ENCODE results near the gene CHCHD6.

The CHCHD6 gene

GRCh38 chr3:126817781-126818180, 113.7 kb downstream of the CHCHD6 start:
- no peak for DNase-seq (ENCODE audit: low read depth in 3 of 3, low spot score in 1 of 3)

- DNase-seq (ENCODE audit: low read depth in 3 of 3, low spot score in 1 of 3), result no peak
Observed at GRCh38 chr3:126818400-126819095, 114.5 kb downstream of the CHCHD6 start.

- DNase-seq (ENCODE audit: low read depth in 3 of 3, low spot score in 1 of 3), result no peak
Observed at GRCh38 chr3:126826693-126827092, 122.7 kb downstream of the CHCHD6 start.

- DNase-seq (ENCODE audit: low read depth in 3 of 3, low spot score in 1 of 3), result no peak
Observed at GRCh38 chr3:126827121-126827520, 123.1 kb downstream of the CHCHD6 start.

DNA sequence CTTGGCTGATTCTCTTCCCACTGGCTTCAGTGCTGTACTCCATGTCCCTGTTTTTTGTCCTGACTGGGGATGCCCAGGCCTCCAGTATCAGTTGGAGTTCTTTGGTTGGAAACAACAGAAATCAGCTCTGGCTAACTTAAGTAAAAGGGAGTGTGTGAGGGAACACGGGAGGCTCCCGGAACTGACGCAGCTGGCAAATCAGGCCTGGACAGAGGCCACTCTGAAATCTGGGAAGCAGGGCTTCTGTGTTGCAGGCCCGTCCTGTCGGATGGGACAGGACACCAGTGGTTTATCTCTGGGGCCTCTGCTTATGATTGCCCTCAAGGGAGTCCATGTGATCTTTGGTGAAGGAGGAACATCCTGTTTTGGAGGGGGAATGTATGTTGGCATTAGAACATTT, 124.3 kb downstream of the CHCHD6 start:
- DNase-seq (ENCODE audit: low read depth in 3 of 3, low spot score in 1 of 3), result no peak

DNA sequence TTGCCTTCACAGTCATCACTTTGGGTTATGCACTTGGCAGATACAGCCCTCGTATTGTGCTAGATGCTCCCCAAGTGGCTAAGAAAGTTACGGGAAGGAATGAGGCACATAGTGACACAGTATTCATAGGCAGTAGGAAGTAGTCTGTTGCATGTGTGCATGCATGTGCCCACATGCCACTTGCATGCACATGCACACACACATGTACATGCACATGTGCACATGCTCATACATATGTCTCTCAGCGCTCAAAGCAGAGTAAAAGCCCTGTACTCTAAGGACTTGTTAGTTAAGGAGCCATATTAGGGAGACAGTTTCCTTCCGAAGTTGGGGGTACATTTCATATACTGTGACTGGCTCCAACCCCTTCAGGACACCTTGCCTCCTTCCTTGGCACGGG, 128.9 kb downstream of the CHCHD6 start:
- no peak for DNase-seq (ENCODE audit: low read depth in 3 of 3, low spot score in 1 of 3)

- no peak for DNase-seq (ENCODE audit: low read depth in 3 of 3, low spot score in 1 of 3)
Observed at GRCh38 chr3:126834596-126835471, 130.8 kb downstream of the CHCHD6 start.

- no peak for DNase-seq (ENCODE audit: low read depth in 3 of 3, low spot score in 1 of 3)
Observed at GRCh38 chr3:126835472-126836219, 131.6 kb downstream of the CHCHD6 start.

GRCh38 chr3:126836220-126836860, 132.3 kb downstream of the CHCHD6 start:
- DNase-seq (ENCODE audit: low read depth in 3 of 3, low spot score in 1 of 3), result no peak

DNA sequence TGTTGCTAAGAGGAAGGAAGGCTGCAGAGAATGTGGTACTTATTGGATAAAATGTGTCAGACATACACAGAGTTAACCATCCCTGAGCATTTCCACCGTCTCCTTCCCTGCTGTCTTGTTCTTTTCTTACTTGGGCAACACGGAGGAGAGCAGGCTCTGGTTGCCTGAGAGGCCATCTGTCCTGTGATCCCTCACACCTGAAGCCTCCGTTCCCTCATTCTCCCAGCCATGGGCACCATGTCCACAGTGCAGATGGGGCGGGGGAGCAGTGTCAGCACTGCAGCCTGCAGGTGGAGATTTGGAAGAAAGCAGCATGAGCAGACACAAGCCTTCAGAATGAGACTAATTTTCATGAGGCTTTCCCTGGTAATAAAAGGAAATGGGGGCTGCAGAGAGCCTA, 133.7 kb downstream of the CHCHD6 start:
- DNase-seq (ENCODE audit: low read depth in 3 of 3, low spot score in 1 of 3), result no peak

DNA sequence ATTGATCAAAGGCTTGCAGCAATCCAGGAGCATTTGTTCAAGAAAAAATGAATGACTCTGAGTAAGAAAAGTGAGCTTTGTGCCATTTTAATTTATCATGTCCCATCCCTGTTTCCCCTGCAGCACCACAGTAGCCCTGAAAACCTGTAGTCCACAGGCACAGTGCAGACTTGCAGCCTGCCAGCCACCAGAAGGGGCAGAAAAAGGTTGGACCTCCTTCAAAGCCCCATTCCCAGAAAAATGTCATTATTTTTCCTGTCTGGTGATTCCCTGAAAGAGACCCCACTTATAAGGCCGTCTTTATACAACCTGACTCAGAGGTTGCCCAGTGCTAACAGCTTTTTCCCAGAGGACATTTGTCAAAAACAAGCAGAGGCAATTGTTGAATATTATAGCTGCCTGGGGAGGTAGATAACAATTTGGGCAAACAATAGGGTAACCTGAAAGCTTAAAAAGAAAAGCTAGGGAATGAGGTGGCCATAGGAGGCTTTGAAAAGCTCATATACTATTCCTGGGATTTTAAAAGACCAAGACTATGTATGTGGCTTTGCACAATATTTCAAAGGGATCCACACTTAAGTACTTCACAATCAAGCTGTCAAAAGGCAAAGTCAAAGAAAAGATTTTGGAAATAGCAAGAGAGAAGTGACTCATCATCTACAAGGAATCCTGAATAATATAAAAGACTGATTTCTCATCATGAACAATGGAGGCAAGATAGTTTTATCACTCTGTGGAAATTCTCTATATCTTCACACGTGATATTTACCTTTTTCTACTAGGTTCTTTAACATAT, 142.1 kb downstream of the CHCHD6 start:
- no peak for DNase-seq (ENCODE audit: low read depth in 3 of 3, low spot score in 1 of 3)

GRCh38 chr3:126847061-126847460, 143.0 kb downstream of the CHCHD6 start:
- no peak for DNase-seq (ENCODE audit: low read depth in 3 of 3, low spot score in 1 of 3)

DNA sequence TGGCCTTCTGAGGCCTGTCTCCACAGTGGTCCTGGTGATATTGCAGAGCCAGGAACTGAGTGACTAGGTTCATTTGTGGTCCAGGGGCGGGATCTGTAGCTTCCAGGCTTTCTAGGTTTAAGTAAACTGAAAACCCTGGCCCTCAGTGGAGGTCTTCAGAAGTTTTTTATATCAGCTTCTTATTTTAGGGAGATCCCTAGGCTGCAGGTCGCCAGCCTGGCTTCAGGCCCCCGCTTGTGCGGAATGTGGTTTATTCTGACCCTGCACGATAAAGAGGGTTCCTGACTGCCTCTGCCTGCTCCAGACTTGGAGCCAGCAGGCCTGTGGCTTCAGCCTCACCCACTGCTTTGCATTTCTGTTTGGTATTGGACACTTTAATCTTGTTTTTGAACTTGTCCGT, 145.0 kb downstream of the CHCHD6 start:
- no peak for DNase-seq (ENCODE audit: low read depth in 3 of 3, low spot score in 1 of 3)

DNA sequence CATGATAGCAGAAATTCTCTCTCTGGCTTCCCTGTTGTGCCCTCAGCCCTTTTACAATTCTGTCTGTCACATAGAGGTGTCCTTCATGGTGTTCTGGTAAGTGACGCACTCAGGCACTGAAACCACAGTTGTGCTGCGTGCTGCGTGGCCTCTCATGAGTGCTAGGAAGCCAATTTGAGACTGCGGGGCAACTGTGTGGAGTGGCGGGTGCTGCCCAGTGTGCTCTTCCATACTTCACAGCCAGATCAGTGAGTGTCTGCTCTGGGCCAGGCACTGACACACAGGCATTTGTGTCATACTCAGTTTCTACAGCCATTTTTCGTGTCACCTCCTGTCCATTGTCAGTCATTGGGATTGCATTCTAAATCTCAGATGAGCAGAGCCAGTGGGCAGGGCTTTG, 145.7 kb downstream of the CHCHD6 start:
- no peak for DNase-seq (ENCODE audit: low read depth in 3 of 3, low spot score in 1 of 3)

GRCh38 chr3:126850370-126851085, 146.5 kb downstream of the CHCHD6 start:
- DNase-seq (ENCODE audit: low read depth in 3 of 3, low spot score in 1 of 3), result no peak

GRCh38 chr3:126851382-126851781, 147.3 kb downstream of the CHCHD6 start:
- DNase-seq (ENCODE audit: low read depth in 3 of 3, low spot score in 1 of 3), result no peak

GRCh38 chr3:126851934-126852333, 147.9 kb downstream of the CHCHD6 start:
- no peak for DNase-seq (ENCODE audit: low read depth in 3 of 3, low spot score in 1 of 3)

GRCh38 chr3:126852511-126852910, 148.5 kb downstream of the CHCHD6 start:
- no peak for DNase-seq (ENCODE audit: low read depth in 3 of 3, low spot score in 1 of 3)

- no peak for DNase-seq (ENCODE audit: low read depth in 3 of 3, low spot score in 1 of 3)
Observed at GRCh38 chr3:126854666-126855065, 150.6 kb downstream of the CHCHD6 start.

DNA sequence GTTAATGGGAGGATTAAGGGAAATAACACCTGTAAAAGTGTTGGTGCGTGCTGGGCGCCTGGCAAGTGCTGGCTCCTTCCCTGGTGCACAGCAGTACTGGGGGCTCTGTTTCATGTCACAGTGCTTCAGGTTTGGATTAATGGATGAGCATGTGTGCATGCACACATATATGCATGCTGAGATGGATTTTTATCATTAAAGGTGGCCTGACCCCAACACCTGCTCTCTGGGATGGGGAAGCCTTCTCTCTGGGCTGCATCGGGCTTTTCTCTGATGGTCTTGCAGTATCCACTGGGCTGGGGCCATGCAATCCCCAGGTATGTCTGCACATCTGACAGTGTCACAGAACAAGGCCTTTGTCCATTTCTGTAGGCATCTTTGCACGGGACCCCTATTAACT, 151.3 kb downstream of the CHCHD6 start:
- DNase-seq (ENCODE audit: low read depth in 3 of 3, low spot score in 1 of 3), result no peak

Measured in stimulated activated CD4-positive, alpha-beta T cell treated with anti-CD3 and anti-CD28 coated beads, TNF-alpha, amount 100 ng/mL, for 1 hour (primary cell).